ENCODE results near the gene HECTD4. TPM values are rescaled to one million over a fixed set of nuclear protein-coding genes. Genes with fewer than 3 reads are reported as not detected.
"Not testable (repeated sequence)": the region's sequence is repeated elsewhere in the genome, so short reads cannot be mapped to it uniquely, and the experiment has no call there.

The HECTD4 gene
- total RNA-seq, 1 experiment from 2014 or later = 37.4 TPM

GRCh38 chr12:112342587-112342986 lies 39.6 kb downstream of the HECTD4 start:
- peaks cover 4% of the 10 kb centered on the region; the same call in 1 of the 2 replicates for H4K20me1 ChIP-seq (ENCODE audit: insufficient read depth)
- ChIA-PET CTCF (no interaction called here), POLR2A (ENCODE audit: unreplicated experiment) (interaction anchor here (0.6 kb wide), 1 partner anchor 29 kb away, joined by 11 read pairs; no protein-coding TSS in a partner anchor)
- no peak overlapping the region for H3K4me3 ChIP-seq
- no peak overlapping the region for H2AFZ ChIP-seq
- H3K9me2 ChIP-seq (ENCODE audit: insufficient read depth) = no peaks in the 10 kb centered on the region; the same call in 1 of the 2 replicates
- peaks cover 29% of the 10 kb centered on the region for H3K79me2 ChIP-seq (ENCODE audit: low read depth)
- H3K4me1 ChIP-seq (replicated peaks; ENCODE audit: insufficient read depth) = peaks cover 17% of the 10 kb centered on the region
- TF ChIP-seq EZH2 (IDR thresholded peaks at IDR 0.05; ENCODE audit: low read depth) = no peak
- TF ChIP-seq, protein P1, sequence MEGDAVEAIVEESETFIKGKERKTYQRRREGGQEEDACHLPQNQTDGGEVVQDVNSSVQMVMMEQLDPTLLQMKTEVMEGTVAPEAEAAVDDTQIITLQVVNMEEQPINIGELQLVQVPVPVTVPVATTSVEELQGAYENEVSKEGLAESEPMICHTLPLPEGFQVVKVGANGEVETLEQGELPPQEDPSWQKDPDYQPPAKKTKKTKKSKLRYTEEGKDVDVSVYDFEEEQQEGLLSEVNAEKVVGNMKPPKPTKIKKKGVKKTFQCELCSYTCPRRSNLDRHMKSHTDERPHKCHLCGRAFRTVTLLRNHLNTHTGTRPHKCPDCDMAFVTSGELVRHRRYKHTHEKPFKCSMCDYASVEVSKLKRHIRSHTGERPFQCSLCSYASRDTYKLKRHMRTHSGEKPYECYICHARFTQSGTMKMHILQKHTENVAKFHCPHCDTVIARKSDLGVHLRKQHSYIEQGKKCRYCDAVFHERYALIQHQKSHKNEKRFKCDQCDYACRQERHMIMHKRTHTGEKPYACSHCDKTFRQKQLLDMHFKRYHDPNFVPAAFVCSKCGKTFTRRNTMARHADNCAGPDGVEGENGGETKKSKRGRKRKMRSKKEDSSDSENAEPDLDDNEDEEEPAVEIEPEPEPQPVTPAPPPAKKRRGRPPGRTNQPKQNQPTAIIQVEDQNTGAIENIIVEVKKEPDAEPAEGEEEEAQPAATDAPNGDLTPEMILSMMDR (conservative IDR thresholded peaks at IDR 0.05) = no peak
- 0 out of 2 replicates have a peak, but pooled peaks cover 3% of the 10 kb centered on the region for H3K36me3 ChIP-seq (ENCODE audit: low read depth)
- no peak for DNase-seq
- H3K9me3 ChIP-seq (ENCODE audit: insufficient read depth, low read depth) = no peaks in the 10 kb centered on the region
- H3K27me3 ChIP-seq (ENCODE audit: insufficient read depth, low read depth) = no peaks in the 10 kb centered on the region
- H3K4me2 ChIP-seq = no peak overlapping the region
- intact Hi-C loops (cut with micrococcal nuclease; ENCODE audit: unreplicated experiment) = no loop called here
- peaks cover 10% of the 10 kb centered on the region; the same call in 1 of the 2 replicates for H3F3A ChIP-seq (ENCODE audit: insufficient read depth, low read depth)
- H3K27ac ChIP-seq = no peak overlapping the region
- BruUV-seq (replicated peaks) = no TSS peak

DNA sequence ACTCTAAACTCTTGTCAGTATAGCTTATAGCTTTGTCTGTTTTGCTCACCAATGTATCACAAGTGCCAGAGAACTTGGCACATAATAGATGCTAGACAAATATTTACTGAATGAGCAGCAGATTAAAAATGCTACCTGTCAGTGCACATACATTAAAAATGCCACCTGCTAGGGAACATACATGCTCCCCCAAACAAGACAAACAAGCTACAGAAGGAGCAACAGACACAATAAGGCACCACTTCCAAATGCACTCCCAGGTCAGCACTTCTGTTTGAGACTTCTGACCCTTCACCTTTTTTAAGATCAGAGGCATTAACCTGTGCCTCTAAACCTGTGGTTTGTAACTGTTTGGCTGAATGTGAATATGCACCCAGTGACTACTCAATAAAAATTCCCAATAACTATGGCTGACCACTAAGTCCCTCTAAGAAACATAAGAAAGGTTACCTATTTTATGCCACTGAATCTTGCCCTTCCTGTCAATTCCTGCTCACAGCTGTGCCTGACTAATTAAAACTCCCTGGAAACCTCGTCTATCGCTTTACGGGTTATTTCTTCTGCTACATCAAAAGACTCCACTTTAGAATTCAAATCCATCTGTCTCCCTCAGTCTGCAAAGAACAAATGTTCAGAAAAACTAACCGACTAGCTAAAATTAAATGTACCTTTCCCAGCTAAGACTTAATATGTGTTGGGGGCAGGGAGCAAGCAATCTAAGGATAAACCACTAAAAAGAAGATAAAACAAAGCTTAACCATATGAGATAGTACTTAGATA lies 41.0 kb downstream of the HECTD4 start:
- H4K20me1 ChIP-seq (ENCODE audit: insufficient read depth) = peaks cover 4% of the 10 kb centered on the region; the same call in 1 of the 2 replicates
- no TSS peak for BruUV-seq (replicated peaks)
- no peak overlapping the region for H3K27ac ChIP-seq
- H3K9me2 ChIP-seq (ENCODE audit: insufficient read depth) = no peaks in the 10 kb centered on the region; the same call in 1 of the 2 replicates
- no peak overlapping the region for H2AFZ ChIP-seq
- peak overlapping the region; percentile 21 for H3K4me2 ChIP-seq
- 0 out of 2 replicates have a peak, but pooled peaks cover 3% of the 10 kb centered on the region for H3K36me3 ChIP-seq (ENCODE audit: low read depth)
- H3K79me2 ChIP-seq (ENCODE audit: low read depth) = peaks cover 24% of the 10 kb centered on the region
- ChIA-PET POLR2A (ENCODE audit: unreplicated experiment) (no interaction called here), CTCF (no interaction called here)
- DNase-seq = peak in 1 of 2 experiments; percentile 78
- intact Hi-C loops (cut with micrococcal nuclease; ENCODE audit: unreplicated experiment) = no loop called here
- peaks cover 17% of the 10 kb centered on the region for H3K4me1 ChIP-seq (replicated peaks; ENCODE audit: insufficient read depth)
- peaks cover 10% of the 10 kb centered on the region; the same call in 1 of the 2 replicates for H3F3A ChIP-seq (ENCODE audit: insufficient read depth, low read depth)
- no peaks in the 10 kb centered on the region for H3K27me3 ChIP-seq (ENCODE audit: insufficient read depth, low read depth)
- TF ChIP-seq, protein P1 (conservative IDR thresholded peaks at IDR 0.05) = no peak
- TF ChIP-seq EZH2 (IDR thresholded peaks at IDR 0.05; ENCODE audit: low read depth) = no peak
- H3K9me3 ChIP-seq (ENCODE audit: insufficient read depth, low read depth) = no peaks in the 10 kb centered on the region
- no peak overlapping the region for H3K4me3 ChIP-seq

DNA sequence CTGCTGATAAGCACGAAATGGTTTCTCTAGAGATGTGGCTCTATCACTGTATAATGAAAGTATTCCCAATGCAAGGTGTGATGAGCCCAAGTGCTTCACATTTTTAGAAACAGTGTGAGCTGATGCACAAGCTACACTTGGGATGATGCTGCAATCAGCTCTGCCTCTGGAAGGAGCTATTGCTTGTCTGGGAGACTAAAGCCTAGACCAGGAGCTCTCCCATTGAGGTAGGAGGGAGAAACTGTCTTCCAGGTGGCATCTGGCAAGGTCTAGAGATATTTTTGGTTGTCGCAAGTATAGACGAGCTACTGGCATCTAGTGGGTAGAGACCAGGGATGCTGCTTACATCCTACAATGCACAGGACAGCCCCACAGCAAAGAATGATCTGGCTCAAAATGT lies 42.0 kb downstream of the HECTD4 start:
- CTCF ChIA-PET = no interaction called here
- POLR2A ChIA-PET (ENCODE audit: unreplicated experiment) = no interaction called here
- no peaks in the 10 kb centered on the region for H3K9me3 ChIP-seq (ENCODE audit: insufficient read depth, low read depth)
- peaks cover 4% of the 10 kb centered on the region; the same call in 1 of the 2 replicates for H4K20me1 ChIP-seq (ENCODE audit: insufficient read depth)
- H3K4me1 ChIP-seq (replicated peaks; ENCODE audit: insufficient read depth) = peaks cover 17% of the 10 kb centered on the region
- no peak for DNase-seq
- TF ChIP-seq, protein P1 (conservative IDR thresholded peaks at IDR 0.05) = no peak
- no peak for TF ChIP-seq EZH2 (IDR thresholded peaks at IDR 0.05; ENCODE audit: low read depth)
- H3K79me2 ChIP-seq (ENCODE audit: low read depth) = peaks cover 24% of the 10 kb centered on the region
- H3K36me3 ChIP-seq (ENCODE audit: low read depth) = 0 out of 2 replicates have a peak, but pooled peaks cover 3% of the 10 kb centered on the region
- H3K4me2 ChIP-seq = no peak overlapping the region
- H3K27ac ChIP-seq = no peak overlapping the region
- H2AFZ ChIP-seq = no peak overlapping the region
- no TSS peak for BruUV-seq (replicated peaks)
- intact Hi-C loops (cut with micrococcal nuclease; ENCODE audit: unreplicated experiment) = no loop called here
- peaks cover 10% of the 10 kb centered on the region; the same call in 1 of the 2 replicates for H3F3A ChIP-seq (ENCODE audit: insufficient read depth, low read depth)
- H3K27me3 ChIP-seq (ENCODE audit: insufficient read depth, low read depth) = no peaks in the 10 kb centered on the region
- H3K4me3 ChIP-seq = no peak overlapping the region
- H3K9me2 ChIP-seq (ENCODE audit: insufficient read depth) = no peaks in the 10 kb centered on the region; the same call in 1 of the 2 replicates

- POLR2A ChIA-PET (ENCODE audit: unreplicated experiment); H3K4me1 ChIP-seq (replicated peaks; ENCODE audit: insufficient read depth); H3K9me2 ChIP-seq (ENCODE audit: insufficient read depth); H3F3A ChIP-seq (ENCODE audit: insufficient read depth, low read depth); H3K36me3 ChIP-seq (ENCODE audit: low read depth); H3K9me3 ChIP-seq (ENCODE audit: insufficient read depth, low read depth); DNase-seq; H3K4me2 ChIP-seq; intact Hi-C loops (cut with micrococcal nuclease; ENCODE audit: unreplicated experiment); H3K27ac ChIP-seq; BruUV-seq (replicated peaks); H4K20me1 ChIP-seq (ENCODE audit: insufficient read depth); H2AFZ ChIP-seq; H3K27me3 ChIP-seq (ENCODE audit: insufficient read depth, low read depth); H3K4me3 ChIP-seq; CTCF ChIA-PET: not testable (repeated sequence)
- H3K79me2 ChIP-seq (ENCODE audit: low read depth) = peaks cover 22% of the 10 kb centered on the region
These were observed 47.2 kb downstream of the HECTD4 start for GRCh38 chr12:112334999-112335398.

Data from PC-9 (cell line).